Activated T-helper 17 cell treated with anti-CD3 and anti-CD28 coated beads, Interleukin-2, amount 50 U/mL, for 72 hours (primary cell): ENCODE measurements around the gene KIF21B. TPM values are rescaled to one million over a fixed set of nuclear protein-coding genes. Genes with fewer than 3 reads are reported as not detected.

ENCODE experiments used
- ATAC-seq: fragments of 150-1000 bp; cut with Tn5 transposase; replicated peaks from 2 replicates; pipeline ENCODE4 v1.10.0; 2021; ENCODE audit warnings: mild to moderate bottlenecking, moderate library complexity
- H3K27ac Mint-ChIP-seq: one replicate; pipeline ENCODE4 v1.8.0; 2022; ENCODE audit warnings: mixed read lengths
- H3K27me3 Mint-ChIP-seq: one replicate; pipeline ENCODE4 v1.8.0; 2022; ENCODE audit warnings: mixed read lengths
- H3K36me3 Mint-ChIP-seq: one replicate; pipeline ENCODE4 v1.8.0; 2022; ENCODE audit warnings: low read depth, mild to moderate bottlenecking, mixed read lengths
- H3K4me1 Mint-ChIP-seq: one replicate; pipeline ENCODE4 v1.8.0; 2022; ENCODE audit warnings: mixed read lengths
- H3K4me3 Mint-ChIP-seq: one replicate; pipeline ENCODE4 v1.8.0; 2022; ENCODE audit warnings: mild to moderate bottlenecking, mixed read lengths
- H3K9me3 Mint-ChIP-seq: one replicate; pipeline ENCODE4 v1.8.0; 2022; ENCODE audit warnings: mixed read lengths
- total RNA-seq, 2 donors: library from RNA; stranded (reverse); gene quantifications; one replicate each; pipeline ENCODE4 v1.2.3, GENCODE V29; 2022

KIF21B gene
- total RNA-seq, 2 donors from 2014 or later: 64.2 to 102 TPM

- Mint-ChIP-seq H3K27ac (no peak overlapping the region), H3K4me3 (no peak overlapping the region), H3K4me1 (peaks cover 13% of the 10 kb centered on the region), H3K9me3 (no peaks in the 10 kb centered on the region), H3K27me3 (no peaks in the 10 kb centered on the region), H3K36me3 (no peaks in the 10 kb centered on the region)
- no peak for ATAC-seq
Observed at GRCh38 chr1:201059401-201059800, 35.9 kb upstream of the KIF21B start.

GRCh38 chr1:201054091-201054543, 30.6 kb upstream of the KIF21B start:
- ATAC-seq: no peak
- Mint-ChIP-seq H3K27me3 (no peaks in the 10 kb centered on the region), H3K36me3 (no peaks in the 10 kb centered on the region), H3K9me3 (no peaks in the 10 kb centered on the region), H3K27ac (no peak overlapping the region), H3K4me1 (peaks cover 13% of the 10 kb centered on the region), H3K4me3 (no peak overlapping the region)

- no peak overlapping the region for H3K4me3 Mint-ChIP-seq
- no peaks in the 10 kb centered on the region for H3K9me3 Mint-ChIP-seq
- no peaks in the 10 kb centered on the region for H3K27me3 Mint-ChIP-seq
- H3K4me1 Mint-ChIP-seq: peaks cover 13% of the 10 kb centered on the region
- no peak for ATAC-seq
- H3K36me3 Mint-ChIP-seq: no peaks in the 10 kb centered on the region
- H3K27ac Mint-ChIP-seq: no peak overlapping the region
Observed at GRCh38 chr1:201053155-201053860, 29.8 kb upstream of the KIF21B start.

GRCh38 chr1:201051399-201051798, 27.9 kb upstream of the KIF21B start:
- Mint-ChIP-seq H3K27me3 (no peaks in the 10 kb centered on the region), H3K4me1 (no peaks in the 10 kb centered on the region), H3K9me3 (no peaks in the 10 kb centered on the region), H3K4me3 (no peak overlapping the region), H3K27ac (no peak overlapping the region), H3K36me3 (no peaks in the 10 kb centered on the region)
- peak; percentile 62 for ATAC-seq

- Mint-ChIP-seq H3K4me1 (no peaks in the 10 kb centered on the region), H3K27ac (no peak overlapping the region), H3K27me3 (no peaks in the 10 kb centered on the region), H3K4me3 (no peak overlapping the region), H3K36me3 (no peaks in the 10 kb centered on the region), H3K9me3 (no peaks in the 10 kb centered on the region)
- no peak for ATAC-seq
Observed at GRCh38 chr1:201050515-201051277, 27.2 kb upstream of the KIF21B start.

GRCh38 chr1:201049248-201049831, 25.8 kb upstream of the KIF21B start:
- H3K27ac Mint-ChIP-seq: no peak overlapping the region
- no peak overlapping the region for H3K4me3 Mint-ChIP-seq
- no peak for ATAC-seq
- H3K4me1 Mint-ChIP-seq: no peaks in the 10 kb centered on the region
- H3K36me3 Mint-ChIP-seq: no peaks in the 10 kb centered on the region
- H3K27me3 Mint-ChIP-seq: no peaks in the 10 kb centered on the region
- H3K9me3 Mint-ChIP-seq: no peaks in the 10 kb centered on the region

- ATAC-seq: no peak
- Mint-ChIP-seq H3K36me3 (no peaks in the 10 kb centered on the region), H3K4me3 (no peak overlapping the region), H3K9me3 (no peaks in the 10 kb centered on the region), H3K27ac (no peak overlapping the region), H3K27me3 (no peaks in the 10 kb centered on the region), H3K4me1 (no peaks in the 10 kb centered on the region)
Observed at GRCh38 chr1:201048521-201048920, 25.0 kb upstream of the KIF21B start.

- H3K27ac Mint-ChIP-seq: no peak overlapping the region
- no peaks in the 10 kb centered on the region for H3K36me3 Mint-ChIP-seq
- H3K9me3 Mint-ChIP-seq: no peaks in the 10 kb centered on the region
- H3K4me3 Mint-ChIP-seq: no peak overlapping the region
- no peaks in the 10 kb centered on the region for H3K27me3 Mint-ChIP-seq
- no peaks in the 10 kb centered on the region for H3K4me1 Mint-ChIP-seq
- no peak for ATAC-seq
Observed at GRCh38 chr1:201044119-201044518, 20.6 kb upstream of the KIF21B start.

GRCh38 chr1:201042779-201043461, 19.4 kb upstream of the KIF21B start:
- Mint-ChIP-seq H3K36me3 (no peaks in the 10 kb centered on the region), H3K4me3 (no peak overlapping the region), H3K27ac (no peak overlapping the region), H3K27me3 (no peaks in the 10 kb centered on the region), H3K4me1 (no peaks in the 10 kb centered on the region), H3K9me3 (no peaks in the 10 kb centered on the region)
- peak; percentile 89 for ATAC-seq

GRCh38 chr1:201041011-201041410, 17.5 kb upstream of the KIF21B start:
- Mint-ChIP-seq H3K4me3 (no peak overlapping the region), H3K36me3 (no peaks in the 10 kb centered on the region), H3K27me3 (no peaks in the 10 kb centered on the region), H3K9me3 (no peaks in the 10 kb centered on the region), H3K4me1 (no peaks in the 10 kb centered on the region), H3K27ac (no peak overlapping the region)
- no peak for ATAC-seq

- H3K36me3 Mint-ChIP-seq: no peaks in the 10 kb centered on the region
- H3K27me3 Mint-ChIP-seq: no peaks in the 10 kb centered on the region
- H3K9me3 Mint-ChIP-seq: no peaks in the 10 kb centered on the region
- no peak for ATAC-seq
- no peak overlapping the region for H3K4me3 Mint-ChIP-seq
- H3K4me1 Mint-ChIP-seq: no peaks in the 10 kb centered on the region
- H3K27ac Mint-ChIP-seq: no peak overlapping the region
Observed at GRCh38 chr1:201039876-201040275, 16.4 kb upstream of the KIF21B start.

GRCh38 chr1:201039418-201039817, 15.9 kb upstream of the KIF21B start:
- no peak overlapping the region for H3K27ac Mint-ChIP-seq
- H3K4me3 Mint-ChIP-seq: no peak overlapping the region
- H3K4me1 Mint-ChIP-seq: no peaks in the 10 kb centered on the region
- no peaks in the 10 kb centered on the region for H3K27me3 Mint-ChIP-seq
- no peaks in the 10 kb centered on the region for H3K36me3 Mint-ChIP-seq
- ATAC-seq: no peak
- H3K9me3 Mint-ChIP-seq: no peaks in the 10 kb centered on the region

- H3K36me3 Mint-ChIP-seq: no peaks in the 10 kb centered on the region
- no peaks in the 10 kb centered on the region for H3K27me3 Mint-ChIP-seq
- no peak for ATAC-seq
- H3K4me1 Mint-ChIP-seq: no peaks in the 10 kb centered on the region
- no peaks in the 10 kb centered on the region for H3K9me3 Mint-ChIP-seq
- H3K4me3 Mint-ChIP-seq: no peak overlapping the region
- H3K27ac Mint-ChIP-seq: no peak overlapping the region
Observed at GRCh38 chr1:201038186-201038876, 14.8 kb upstream of the KIF21B start.

- H3K4me1 Mint-ChIP-seq: no peaks in the 10 kb centered on the region
- no peak overlapping the region for H3K27ac Mint-ChIP-seq
- no peak overlapping the region for H3K4me3 Mint-ChIP-seq
- no peak for ATAC-seq
- H3K36me3 Mint-ChIP-seq: no peaks in the 10 kb centered on the region
- H3K9me3 Mint-ChIP-seq: no peaks in the 10 kb centered on the region
- no peaks in the 10 kb centered on the region for H3K27me3 Mint-ChIP-seq
Observed at GRCh38 chr1:201036188-201036842, 12.8 kb upstream of the KIF21B start.
